ENCODE results near the gene ZNF212.

Gene ZNF212

DNA sequence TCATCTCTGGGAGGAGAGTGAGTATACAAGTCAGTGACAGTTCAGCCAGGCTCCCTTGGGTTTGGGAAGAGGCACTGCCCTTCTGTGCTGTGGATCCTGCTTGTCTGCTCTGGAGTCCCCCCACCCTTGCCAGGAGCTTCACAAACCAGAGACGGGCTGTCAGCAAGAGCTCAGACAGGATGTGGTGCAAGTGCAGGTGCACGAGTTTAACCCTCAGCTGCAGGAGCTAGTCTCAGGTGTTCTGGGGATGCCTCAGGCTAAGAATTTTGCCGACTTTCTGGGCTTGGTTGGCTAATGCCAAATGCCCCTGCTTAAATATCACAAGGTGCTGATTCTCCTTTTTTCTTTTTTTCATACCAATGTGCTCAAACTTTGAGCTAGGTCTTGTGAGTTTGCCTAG lies 44.9 kb downstream of the ZNF212 start:
- TF ChIP-seq, protein P1, sequence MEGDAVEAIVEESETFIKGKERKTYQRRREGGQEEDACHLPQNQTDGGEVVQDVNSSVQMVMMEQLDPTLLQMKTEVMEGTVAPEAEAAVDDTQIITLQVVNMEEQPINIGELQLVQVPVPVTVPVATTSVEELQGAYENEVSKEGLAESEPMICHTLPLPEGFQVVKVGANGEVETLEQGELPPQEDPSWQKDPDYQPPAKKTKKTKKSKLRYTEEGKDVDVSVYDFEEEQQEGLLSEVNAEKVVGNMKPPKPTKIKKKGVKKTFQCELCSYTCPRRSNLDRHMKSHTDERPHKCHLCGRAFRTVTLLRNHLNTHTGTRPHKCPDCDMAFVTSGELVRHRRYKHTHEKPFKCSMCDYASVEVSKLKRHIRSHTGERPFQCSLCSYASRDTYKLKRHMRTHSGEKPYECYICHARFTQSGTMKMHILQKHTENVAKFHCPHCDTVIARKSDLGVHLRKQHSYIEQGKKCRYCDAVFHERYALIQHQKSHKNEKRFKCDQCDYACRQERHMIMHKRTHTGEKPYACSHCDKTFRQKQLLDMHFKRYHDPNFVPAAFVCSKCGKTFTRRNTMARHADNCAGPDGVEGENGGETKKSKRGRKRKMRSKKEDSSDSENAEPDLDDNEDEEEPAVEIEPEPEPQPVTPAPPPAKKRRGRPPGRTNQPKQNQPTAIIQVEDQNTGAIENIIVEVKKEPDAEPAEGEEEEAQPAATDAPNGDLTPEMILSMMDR (IDR thresholded peaks at IDR 0.05; ENCODE audit: insufficient read depth, low read length, missing control alignments) = no peak
- no peak for DNase-seq (ENCODE audit: low read depth, low spot score)
- CTCF ChIA-PET = interaction anchor here (1.0 to 2.1 kb wide), 6 partner anchors 22 to 158 kb away, joined by 3 to 13 read pairs (median 4); partner anchors contain the start of genes ZNF282, ZNF425 and ZNF783
- no peak overlapping the region for H3K4me3 ChIP-seq (ENCODE audit: low read depth, low read length)
- POLR2A ChIA-PET = interaction anchor here (1.0 to 1.1 kb wide), 3 partner anchors 21 to 176 kb away, joined by 3 to 9 read pairs (median 3); partner anchors contain the start of gene ZNF783

DNA sequence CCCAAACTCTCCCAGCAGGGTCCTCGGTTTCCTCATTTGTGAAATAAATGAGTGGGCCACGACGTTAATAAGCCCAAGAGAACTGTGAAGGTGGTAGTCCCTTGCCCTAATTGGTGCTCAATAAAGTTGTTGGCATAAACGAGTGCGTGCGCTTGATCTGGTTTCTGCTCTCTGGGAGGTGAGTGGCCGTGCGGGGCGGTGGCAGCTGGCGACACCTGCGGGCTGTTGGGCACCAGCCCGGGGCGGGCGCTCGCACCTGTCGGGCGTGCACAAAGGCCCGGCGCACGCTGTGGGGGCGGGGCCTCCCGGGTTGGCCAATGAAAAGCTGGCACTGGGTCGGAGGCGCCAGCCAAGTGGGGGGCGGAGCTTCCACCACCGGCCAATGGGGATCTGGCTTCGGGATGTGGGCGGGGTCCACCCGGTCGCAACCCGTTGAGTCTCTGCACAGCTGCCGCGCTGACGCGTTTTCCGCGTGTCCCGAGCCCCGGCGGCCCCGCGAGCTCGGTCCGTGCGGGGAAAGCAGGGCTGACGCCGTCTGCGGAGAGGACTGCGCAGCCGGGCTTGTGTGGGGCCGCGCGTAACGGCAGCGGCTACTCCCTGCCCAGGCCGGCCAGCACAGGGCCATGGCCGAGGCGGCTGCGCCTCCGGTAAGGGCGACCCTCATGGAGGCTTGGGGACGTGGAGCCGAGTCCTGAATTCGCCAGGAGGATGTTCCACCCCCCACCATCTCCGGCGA lies 45.6 kb downstream of the ZNF212 start:
- H3K4me3 ChIP-seq (ENCODE audit: low read depth, low read length) = peak overlapping the region; percentile 71
- CTCF ChIA-PET = interaction anchor here (1.0 to 2.1 kb wide), 5 partner anchors 23 to 159 kb away, joined by 3 to 13 read pairs (median 4); partner anchors contain the start of genes ZNF282, ZNF425 and ZNF783
- POLR2A ChIA-PET = interaction anchor here (1.0 to 1.1 kb wide), 3 partner anchors 22 to 175 kb away, joined by 3 to 9 read pairs (median 3); partner anchors contain the start of gene ZNF783
- DNase-seq (ENCODE audit: low read depth, low spot score) = peak; percentile 19
- TF ChIP-seq, protein P1 (IDR thresholded peaks at IDR 0.05; ENCODE audit: insufficient read depth, low read length, missing control alignments) = no peak

DNA sequence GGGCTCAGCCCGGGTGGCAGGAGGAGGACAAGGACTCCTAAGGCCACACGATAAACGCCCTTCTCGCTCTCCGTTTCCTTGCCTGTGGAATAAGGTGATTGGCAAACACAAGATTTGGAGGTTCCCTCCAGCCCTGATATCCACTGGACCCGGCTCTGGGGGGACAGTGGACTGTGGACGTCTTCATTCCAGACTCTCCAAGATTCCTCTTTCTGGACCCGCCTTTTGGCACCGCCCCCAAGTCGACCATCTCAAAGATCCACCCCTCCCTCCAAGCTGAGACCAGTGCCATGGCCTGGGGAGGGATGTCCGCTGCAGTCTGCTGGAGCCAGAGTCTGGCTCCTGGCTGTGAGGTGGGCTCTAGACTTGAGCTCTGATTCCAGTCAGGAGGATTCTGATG lies 46.2 kb downstream of the ZNF212 start:
- ChIA-PET CTCF (interaction anchor here (1.0 to 2.1 kb wide), 6 partner anchors 24 to 159 kb away, joined by 3 to 13 read pairs (median 4); partner anchors contain the start of genes ZNF282, ZNF425 and ZNF783), POLR2A (interaction anchor here (1.0 to 1.1 kb wide), 3 partner anchors 23 to 175 kb away, joined by 3 to 9 read pairs (median 3); partner anchors contain the start of gene ZNF783)
- DNase-seq (ENCODE audit: low read depth, low spot score) = no peak
- peak overlapping the region; percentile 71 for H3K4me3 ChIP-seq (ENCODE audit: low read depth, low read length)
- TF ChIP-seq, protein P1 (IDR thresholded peaks at IDR 0.05; ENCODE audit: insufficient read depth, low read length, missing control alignments) = no peak

DNA sequence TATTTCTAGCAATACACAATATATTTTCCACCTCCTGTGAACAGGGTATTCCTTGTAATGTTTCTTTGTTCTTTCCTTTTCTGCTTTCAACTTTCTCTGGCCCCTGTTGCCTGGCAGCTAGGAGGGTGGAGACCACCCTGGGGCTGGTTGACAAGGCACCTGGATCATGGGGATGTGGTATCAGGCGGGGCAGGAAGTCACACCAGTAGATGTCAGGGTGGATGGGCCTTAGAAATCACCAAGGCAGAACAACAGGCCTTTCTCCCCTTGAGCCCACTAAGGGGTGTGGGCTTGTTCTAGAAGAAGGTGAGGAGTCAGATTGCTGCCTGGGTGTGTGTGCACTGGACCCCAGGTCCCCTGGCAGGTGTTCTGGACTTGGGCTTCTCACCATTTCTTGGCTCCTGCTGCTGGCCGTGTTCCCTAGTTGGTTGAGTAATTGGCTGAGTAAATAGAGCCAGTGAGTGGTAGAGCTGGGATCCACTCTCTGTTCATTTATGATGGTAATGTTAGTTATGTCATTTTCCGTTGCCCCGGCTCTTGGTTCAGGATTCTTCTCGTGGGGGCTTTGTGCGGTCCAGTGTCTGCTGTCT lies 47.5 kb downstream of the ZNF212 start:
- POLR2A ChIA-PET = interaction anchor here (0.6 kb wide), 1 partner anchor 128 kb away, joined by 3 read pairs; no protein-coding TSS in a partner anchor
- no peak for DNase-seq (ENCODE audit: low read depth, low spot score)
- CTCF ChIA-PET = no interaction called here
- TF ChIP-seq, protein P1 (IDR thresholded peaks at IDR 0.05; ENCODE audit: insufficient read depth, low read length, missing control alignments) = no peak
- H3K4me3 ChIP-seq (ENCODE audit: low read depth, low read length) = no peak overlapping the region

DNA sequence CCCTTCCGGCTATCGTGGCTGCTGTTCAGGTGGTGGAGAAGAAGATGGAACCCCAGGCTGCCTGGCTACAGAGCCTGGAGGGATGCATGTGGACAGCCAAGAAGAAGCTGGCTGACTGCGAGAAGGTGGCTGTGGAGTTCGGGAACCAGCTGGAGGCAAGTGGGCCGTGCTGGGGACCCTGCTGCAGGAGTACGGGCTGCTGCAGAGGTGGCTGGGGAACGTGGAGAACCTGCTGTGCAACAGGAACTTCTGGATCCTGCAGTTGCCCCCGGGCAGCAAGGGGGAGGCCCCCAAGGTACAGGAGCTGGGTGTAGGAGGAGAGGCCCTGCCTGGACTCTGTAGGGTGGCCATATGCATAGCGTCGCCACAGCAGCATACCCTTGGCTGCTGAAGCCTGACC lies 48.2 kb downstream of the ZNF212 start:
- ChIA-PET CTCF (no interaction called here), POLR2A (no interaction called here)
- DNase-seq (ENCODE audit: low read depth, low spot score) = no peak
- no peak overlapping the region for H3K4me3 ChIP-seq (ENCODE audit: low read depth, low read length)
- TF ChIP-seq, protein P1 (IDR thresholded peaks at IDR 0.05; ENCODE audit: insufficient read depth, low read length, missing control alignments) = no peak

DNA sequence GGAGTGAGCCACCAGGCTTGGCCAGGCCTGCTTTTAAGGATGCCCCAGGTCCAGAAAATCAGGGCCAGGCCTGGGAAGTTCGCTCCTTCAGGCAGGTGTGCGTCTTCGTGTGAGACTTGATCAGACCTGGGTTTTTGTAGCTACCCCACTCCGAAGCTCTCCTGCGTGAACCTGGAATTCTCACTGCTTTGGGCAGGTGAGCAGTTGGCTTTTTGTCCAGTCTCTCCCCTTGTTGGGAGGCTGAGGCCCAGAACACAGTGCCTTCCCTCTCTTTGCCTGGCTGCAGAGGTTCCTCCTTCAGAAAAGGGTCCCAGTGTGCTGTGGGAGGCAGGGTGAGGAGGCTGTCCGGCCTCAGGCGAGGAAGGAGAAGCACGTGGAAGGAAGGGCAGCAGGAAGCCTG lies 49.8 kb downstream of the ZNF212 start:
- DNase-seq (ENCODE audit: low read depth, low spot score) = no peak
- TF ChIP-seq, protein P1 (IDR thresholded peaks at IDR 0.05; ENCODE audit: insufficient read depth, low read length, missing control alignments) = no peak
- H3K4me3 ChIP-seq (ENCODE audit: low read depth, low read length) = no peak overlapping the region
- ChIA-PET CTCF (no interaction called here), POLR2A (no interaction called here)
